NCI-H1417 (cell line): Measurements from ENCODE around the gene GPATCH8.
"Not testable (repeated sequence)": the region's sequence is repeated elsewhere in the genome, so short reads cannot be mapped to it uniquely, and the experiment has no call there.

ENCODE experiments used
- DNase-seq, 3 experiments: peaks; one replicate each; lab custom pipeline; 2025; lab: John Stamatoyannopoulos, UW

The GPATCH8 gene

DNA sequence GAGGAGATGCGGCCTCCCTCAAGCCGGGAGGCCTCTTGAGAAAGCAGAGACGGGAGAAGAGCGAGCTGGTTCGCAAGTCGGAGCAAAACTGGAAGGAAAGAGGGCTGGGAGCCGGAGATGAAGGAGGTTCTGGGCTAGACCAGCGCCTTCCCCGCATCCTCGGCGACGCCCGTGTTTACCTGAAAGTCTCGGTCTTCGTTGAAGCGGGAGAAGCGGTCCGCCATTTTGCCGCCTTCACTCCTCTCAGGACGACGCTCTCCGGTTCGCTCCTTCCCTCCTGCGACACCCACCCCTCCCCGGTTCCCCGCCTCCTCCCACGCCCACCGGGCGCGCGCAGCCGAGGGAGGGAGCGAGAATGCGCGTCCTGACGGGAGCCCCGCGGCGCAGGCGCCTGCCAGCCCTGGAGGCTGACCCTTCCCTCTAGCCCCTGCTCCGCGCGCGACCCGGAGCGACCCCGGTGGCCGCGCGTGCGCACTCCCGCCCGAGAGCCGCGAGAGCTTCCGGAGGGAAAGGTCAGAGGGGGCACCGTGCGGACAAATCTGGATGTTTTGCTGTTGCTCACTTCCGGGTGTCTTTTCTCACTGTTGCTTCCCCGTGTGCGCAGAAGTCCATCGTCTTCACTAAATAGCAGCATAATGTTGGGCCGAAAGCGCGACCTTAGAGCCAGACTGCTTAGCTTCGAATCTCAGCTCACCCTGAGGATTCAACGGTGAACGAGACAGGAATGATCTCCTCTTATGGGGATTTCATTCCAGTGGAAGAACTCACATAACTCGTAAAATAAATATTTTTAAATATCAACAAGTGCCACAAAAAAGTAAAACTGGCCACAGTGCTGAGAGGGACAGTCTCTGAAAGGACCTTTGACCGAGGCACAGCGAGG, at the start of gene GPATCH8:
Gene GPATCH8, minus strand, starts transcription at position 260 of the 883 bp plus-strand sequence. Its CDS starts 36 bp downstream, at position 224.
- DNase-seq, result peak; percentile 92 to 98 (median 97)

DNA sequence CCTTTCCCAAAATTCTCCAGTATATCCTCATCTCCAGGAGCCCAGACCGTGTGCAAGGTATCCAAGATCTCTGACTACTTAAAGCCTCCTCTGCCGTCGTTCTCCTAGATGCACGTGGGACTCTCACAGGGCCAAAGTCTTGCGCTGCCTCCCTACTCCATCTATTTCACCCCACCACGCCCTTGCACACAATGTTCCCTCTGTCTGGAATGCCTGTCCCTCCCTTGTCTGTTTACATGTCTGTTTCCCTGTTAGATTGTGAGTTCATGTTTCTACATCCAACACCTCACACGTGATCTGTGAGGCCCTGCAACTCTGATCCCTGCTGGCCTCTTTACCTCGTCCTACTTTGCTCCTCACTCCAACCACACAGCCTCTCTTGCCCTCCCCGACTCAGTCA, 49.2 kb upstream of the GPATCH8 start:
- no peak for DNase-seq

DNA sequence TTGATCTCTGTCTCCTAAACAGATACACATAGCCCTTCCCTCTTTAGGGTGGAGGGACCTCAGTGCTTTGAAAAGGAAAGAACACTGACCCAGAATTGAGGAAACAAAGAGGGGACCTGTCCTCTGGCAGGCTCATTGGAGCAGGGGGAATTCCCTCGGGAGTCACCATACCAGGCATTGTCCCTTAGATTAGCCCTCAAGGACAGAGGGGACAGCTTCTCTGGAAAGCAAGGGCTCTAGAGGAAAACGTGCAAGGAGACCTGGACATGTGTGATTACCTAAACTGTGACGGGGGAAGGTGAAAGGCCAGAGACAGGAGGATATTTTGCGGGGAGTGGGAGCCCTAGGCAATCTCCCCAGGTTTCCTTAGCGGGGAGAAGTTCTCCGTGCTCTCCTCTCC, 46.5 kb upstream of the GPATCH8 start:
- no peak for DNase-seq

DNA sequence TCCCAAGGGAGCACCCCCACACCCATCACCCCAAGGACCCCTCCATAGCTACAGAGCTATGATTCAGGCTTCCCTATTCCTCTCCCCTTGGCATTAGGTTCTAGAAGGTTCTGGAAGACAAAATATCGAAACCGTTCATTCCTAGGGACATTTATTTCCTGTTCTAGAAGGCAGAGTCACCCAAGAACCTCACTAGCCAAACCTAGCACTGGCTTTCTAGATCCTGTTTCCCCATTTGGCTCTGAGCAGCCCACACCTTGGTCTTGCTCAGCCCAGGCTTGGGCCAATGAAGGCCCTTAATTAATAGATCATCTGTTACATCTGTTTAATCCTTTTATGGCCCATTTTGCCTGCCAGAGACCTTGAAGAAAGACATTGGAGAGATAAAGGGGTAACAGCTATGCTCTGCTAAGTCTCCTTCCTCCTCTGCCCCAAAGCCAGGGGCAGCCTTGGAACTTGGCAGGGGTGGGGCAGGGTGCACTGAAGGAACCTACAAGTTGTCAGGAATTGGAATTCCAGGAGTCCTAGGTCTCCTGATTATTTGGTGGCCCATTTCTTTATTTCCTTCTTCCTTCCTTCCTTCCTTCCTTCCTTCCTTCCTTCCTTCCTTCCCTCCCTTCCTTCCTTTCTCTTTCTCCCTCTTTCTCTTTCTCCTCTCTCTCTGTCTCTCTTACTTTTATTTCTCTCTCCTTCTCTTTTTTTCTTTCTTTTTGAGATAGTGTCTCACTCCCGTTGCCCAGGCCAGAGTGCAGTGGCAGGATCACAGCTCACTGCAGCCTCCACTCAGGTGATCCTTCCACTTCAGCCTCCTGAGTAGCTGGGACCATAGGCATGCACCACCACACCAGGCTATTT, 45.4 kb upstream of the GPATCH8 start:
- no peak for DNase-seq

DNA sequence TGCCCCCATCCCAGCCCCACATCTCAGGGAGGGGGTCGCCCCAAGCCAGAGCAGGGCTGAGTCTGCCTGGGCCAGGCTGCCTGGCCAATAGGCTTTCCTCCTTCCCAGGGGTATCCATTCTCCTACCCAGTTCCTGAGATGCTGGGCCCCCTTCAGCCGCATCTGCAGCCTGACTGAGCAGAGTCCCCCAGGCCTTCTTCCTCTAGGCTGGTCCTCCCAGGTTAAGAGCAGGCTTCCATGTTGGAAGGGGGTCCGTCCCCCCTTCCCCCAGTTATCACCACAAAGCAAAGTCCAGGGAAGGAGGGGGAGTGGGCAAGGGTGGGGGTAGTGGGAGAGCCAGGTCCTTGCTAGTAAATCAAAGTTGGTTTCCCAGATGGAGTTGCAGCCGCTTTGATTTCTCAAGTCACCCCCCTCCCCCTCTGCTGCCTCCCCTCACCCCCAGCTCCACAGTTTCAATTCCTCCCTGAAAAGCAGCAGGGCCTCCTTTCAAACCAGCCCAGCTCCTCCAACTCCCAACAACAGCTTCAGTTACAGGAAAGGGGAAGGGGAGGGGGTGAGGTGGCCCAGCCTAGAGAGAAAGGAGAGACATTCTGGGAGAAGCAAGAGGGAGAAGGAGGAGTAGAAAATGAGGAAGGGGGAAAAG, 44.5 kb upstream of the GPATCH8 start:
- DNase-seq, result no peak

DNA sequence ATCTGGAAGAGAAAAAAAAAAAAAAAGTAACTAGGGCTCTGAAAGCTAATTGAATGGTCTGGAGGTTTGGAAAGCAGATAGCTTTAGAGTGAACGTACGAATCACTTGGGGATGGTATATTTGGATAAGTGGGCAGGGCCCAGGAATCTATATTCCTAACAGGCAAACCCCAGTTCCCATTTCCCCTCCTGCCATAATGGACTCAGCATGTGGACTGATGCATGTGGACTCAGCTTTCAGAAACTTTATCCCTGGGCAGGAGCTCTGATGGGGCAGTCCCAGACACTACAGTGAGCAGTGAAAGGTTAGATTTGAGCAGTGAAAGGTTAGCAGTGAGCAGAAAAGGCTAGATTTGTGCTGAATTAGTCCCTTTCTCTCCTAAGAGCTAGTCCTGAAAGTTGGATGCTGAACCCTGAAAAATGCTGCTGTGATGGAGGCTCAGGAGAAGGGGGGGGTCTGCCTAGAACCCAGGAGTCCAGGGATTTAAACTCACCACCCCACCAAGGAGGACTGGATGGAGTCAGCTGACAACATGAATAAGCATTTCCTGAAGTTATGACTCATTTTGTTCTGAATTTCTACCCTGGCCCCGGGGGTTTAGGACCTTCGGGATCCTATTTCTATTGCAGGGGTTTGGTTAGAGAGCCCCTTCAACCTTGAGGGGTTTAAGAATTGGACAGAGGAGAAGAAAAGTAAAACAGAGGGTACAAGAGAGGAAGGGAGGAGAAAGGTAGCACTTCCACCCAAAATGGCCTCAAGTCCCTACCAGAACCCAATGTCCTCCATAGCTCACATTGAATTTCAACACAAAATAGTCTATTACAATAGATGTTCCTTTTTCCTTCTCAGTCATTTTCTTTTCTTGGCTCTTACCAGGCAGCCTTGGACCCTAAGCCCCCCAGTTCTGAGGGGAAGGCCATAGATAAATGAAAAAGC, 43.7 kb upstream of the GPATCH8 start:
- DNase-seq, result no peak

DNA sequence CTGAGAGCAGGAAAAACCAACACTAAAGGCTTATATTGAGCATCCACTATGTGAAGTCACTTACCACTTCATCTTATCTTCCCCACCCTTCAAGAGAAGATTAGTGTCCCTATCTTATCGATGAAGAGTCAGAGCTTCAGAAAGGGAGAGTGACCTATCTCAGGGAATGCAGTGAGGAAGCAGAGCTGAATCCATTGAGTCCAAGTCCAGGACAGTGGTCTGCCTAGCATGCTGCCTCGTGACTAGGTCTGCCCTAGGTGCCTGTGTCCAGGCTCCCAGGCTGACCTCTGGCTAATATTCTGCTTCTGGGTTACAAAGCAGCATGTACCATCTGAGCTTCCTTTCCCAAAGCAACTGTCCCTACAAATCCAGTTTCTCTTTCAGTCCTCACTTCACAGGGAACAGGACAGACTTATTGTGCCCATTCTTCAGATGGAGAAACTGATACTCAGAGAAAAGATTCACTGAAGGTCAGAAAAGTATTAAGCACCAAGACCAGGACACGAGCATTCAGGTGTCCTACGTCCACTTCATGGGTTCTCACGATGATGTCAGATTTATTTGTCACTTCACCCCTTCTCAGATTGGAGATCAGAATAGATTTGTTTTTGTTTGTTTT, 40.8 kb upstream of the GPATCH8 start:
- DNase-seq, result no peak

DNA sequence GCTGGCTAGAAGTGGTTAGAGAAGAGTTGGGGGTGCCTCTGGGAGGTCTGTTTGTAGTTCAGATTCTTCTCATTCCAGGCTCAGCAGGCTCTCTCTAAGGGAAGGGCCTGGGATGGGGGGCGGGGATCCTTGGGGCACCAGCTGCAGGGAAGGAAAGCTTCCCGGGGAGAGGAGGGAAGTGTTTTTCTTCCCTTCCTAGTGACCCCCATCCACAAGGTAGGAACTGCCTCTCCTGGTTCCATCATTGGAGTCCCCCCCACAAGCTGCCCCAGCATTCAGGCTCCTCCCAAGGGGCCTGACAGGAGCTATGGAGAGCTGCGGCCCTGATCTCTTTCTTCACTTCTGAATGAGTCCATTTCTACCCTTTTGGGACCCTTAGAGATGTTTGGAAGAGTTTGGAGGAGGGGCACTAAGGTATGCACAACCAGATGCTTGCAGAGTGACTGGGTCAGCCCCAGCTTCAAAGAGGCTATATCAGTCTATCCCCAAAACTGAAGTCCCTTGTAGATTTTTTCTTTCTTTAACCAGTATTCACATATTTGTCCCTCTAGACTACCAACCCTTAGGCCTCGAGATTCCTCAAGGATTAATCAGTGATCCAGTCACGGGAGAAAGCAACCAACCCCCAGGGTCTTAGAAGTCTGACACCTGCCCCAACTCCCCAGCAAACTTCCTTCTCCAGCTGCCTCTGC, 40.2 kb upstream of the GPATCH8 start:
- no peak for DNase-seq

DNA sequence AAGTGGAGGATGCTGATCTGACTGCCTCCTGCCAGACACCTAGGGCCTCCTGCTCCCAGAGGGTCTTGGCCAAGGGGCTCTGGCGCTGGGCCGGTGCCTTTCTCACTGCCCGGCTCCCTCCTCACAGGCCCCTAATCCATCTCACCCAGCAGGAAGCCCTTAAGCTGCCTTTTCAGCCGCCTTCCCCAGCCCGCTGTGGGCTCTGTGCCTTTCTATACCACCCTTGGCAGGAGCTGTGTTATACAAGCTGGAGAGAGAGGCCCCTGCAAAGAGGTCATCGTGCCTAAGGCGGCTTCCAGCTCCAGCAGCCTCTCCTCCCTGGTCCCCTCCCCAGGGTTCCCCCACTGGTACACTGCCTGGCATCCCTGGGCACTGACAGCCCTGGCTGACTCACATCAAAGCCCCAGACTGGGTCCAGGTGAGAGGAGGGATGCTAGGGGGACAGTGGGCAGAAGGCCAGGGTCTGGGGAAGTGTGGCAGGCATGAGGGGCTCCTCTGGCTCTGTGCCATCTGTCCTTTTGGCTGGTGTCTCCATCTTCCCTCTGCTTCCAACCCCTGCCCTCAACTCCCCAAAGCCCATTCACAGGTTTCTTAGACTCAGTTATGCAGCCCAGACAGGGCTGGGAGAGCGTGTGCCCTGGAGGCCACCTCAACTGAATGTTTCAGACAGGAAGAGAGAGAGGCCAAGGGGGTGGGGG, 38.8 kb upstream of the GPATCH8 start:
- no peak for DNase-seq

DNA sequence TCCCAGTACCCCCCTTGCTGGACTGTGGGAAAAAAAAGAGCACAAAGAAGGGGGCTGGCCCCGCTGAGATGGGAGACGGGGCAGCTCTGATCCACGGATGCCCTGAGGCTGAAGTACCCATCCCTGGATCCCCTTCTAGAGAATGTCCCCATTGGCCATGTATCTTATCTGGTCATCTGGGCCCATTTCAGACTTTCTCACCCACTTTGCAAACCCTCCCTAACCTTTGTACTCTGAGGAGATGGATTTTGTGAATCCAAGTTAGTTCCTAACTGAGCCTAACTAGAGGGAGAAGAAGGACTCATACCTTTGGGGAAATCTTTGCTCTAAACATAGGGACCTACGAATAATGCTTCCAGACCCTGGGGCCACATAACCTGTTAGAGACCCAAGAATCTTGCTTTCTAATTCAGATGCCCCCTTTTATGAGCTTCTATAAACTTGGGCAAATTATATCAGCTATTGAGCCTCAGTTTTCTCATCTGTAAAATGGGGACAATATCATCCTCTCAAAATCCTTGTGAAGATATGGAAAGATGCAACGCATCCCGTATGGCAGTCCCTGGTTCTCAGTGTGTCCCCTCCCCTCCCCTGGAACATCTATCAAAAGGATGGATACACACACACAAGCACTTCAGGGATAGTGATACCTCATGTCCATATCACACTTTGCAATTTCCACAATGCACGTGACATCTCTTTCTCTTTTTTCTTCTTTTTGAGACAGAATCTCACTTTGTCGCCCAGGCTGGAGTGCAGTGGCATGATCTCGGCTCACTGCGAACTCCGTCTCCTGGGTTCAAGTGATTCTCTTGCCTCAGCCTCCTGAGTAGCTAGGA, 37.3 kb upstream of the GPATCH8 start:
- DNase-seq, result no peak

DNA sequence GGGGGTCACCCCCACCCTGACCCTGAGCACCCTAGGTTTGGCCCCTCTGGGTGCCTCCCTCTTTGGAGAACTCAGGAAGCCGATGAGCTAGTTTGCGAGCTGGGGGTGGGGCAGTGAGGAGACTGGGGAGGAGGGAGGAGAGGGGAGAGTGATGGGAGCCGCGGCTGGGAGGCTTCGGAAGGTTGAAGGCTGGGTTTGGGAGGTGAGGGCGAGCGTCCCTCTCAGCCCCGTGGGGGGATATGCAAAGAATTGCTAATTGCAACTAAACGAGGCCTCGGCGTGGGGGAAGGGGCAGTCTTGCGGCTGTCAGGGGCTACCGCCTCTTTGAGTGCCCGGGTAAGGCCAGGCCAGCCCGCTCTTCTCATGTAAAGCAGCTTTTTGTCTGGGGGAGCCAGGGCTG, 36.5 kb upstream of the GPATCH8 start:
- DNase-seq, result no peak

DNA sequence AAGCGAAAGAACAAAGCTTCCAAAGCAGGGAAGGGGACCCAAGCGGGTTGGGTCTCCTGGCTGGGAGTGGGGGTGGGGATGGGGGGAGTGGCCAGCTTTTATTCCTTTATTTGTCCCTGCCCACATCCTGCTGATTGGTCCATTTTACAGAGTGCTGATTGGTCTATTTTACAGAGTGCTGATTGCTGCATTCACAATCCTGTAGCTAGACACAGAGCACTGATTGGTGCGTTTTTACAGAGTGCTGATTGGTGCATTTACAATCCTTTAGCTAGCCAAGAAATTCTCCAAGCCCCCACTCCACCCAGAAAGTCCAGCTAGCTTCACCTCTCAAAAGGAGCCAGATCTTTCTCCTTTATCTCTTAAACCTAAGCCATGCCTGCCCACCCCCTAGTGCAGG, 34.7 kb upstream of the GPATCH8 start:
- DNase-seq, result not testable (repeated sequence)

DNA sequence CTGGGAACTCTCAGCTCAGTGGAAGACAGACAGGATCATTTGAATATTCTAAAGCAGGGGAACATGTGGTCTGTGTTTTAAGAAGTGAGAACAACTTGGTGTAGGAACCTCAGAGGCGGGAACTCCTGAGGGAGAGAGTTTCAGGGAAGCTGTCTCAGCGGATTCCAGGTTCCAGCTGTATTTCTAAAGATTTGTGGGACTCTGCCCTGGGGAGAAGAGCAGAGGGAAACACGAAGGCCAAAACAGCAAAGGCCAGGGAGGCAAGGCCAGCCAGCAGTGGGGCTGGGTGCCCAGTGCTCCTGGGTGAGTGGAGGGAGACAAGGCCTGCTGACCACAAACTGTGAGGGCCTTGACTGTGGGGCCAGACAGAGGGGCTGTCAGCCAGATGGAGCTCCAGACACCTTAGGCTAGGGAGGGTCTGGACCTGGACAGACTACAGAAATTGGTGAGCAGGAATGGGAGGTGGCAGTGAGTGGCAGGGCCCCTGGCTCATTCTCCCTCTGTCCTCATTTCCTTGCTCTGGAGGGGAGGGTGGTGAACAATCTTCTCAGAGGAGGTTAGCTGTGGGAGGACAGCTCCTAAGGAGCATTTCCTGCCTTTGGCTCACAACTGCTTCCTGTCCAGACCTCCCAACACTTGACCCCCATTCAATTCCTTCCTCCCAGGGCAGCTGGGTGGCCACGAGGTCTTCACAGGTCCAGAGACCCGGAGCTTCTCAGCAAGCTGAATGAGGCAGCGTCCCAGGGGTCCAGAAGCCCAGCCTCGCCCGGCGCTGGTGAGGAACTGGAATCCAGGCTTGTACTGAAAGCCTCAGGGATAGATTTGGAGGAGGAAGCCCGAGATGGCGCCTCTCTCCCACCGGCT, 33.1 kb upstream of the GPATCH8 start:
- no peak for DNase-seq

DNA sequence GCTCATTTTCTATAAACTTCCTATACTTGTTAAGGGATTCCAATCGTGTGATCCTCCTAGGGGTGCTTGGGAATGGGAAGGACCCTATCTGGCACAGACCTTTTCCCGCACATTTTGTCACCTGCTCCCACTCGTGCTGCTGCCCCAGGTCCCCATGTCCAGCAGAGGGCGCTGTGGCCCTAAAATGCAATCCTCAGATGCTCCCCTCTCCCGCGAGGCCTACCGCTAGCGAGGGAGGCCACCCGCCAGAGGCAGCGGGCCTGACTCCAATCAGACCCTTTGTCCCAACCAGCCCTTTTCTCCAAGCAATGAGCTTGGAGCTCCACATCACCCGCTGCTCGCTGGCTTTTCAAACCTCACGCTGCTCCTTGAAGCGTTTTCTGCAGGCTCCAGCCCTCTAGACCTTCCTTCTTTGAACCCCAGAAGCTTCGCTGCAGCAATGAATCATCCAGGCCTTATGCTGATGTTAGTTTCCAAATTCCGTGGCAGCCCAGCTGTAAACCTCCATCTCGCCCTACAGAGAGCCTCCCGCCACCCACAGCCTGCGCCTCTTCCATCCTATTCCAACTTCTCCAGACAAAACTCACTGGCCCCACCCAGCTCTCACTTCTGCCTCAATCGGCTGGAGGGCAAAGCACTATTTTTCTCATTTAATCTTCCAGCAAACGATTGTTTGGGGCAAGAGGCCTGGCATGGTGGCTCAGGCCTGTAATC, 30.5 kb upstream of the GPATCH8 start:
- DNase-seq, result peak; percentile 78 to 91 (median 84)

DNA sequence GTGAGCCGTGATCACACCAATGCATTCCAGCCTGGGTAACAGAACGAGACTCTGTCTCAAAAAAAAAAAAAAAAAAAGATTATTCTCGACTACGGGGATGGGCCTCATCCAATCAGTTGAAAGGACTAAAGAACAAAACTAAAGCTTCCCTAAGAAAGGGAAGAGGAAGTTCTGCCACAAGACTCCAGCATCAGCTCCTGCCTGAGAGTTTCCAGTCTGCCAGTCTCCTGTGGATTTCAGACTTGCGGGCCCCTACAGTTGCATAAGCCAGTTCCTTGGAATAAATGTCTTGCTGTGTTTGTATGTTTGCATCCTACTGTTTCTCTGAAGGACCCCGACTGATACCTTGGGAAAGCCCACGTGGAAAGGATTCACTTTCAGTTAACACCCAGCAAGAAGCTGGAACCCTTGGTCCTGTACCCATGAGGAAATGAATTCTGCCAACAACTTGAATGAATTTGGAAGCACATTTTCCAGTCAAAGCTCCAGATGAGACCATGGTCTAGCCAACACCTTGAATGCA, 27.8 kb upstream of the GPATCH8 start:
- no peak for DNase-seq

DNA sequence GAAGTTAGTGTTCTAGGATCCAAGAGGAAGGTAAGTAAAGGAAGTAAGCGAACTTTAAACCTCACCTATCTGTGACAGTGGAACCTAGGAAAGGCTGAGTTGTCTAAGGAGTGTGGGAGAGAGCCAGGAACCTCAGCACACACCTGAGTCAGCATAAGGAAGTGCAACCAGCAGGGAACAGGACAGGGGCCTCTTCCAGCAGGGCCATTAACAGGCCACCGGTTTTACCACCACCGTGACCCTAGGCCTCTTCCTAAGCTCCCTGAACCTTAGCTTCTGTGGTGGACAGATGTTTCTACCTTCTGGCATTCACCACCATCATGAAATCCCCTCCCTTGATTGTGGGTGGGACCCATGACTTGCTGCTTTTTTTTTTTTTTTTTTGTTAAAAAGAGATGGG, 26.7 kb upstream of the GPATCH8 start:
- no peak for DNase-seq

DNA sequence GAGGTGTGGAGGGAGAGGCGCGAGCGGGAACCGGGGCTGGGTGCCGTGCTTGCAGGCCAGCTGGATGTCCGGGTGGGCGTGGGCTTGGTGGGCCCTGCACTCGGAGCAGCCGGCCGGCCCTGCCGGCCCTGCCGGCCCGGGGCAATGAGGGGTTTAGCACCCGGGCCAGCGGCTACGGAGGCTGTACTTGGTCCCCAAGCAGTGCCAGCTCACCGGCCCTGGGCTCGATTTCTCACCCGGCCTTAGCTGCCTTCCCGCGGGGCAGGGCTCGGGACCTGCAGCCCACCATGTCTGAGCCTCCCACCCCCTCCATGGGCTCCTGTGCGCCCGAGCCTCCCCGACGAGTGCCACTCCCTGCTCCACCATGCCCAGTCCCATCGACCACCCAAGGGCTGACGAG, 24.7 kb upstream of the GPATCH8 start:
- DNase-seq, result no peak
